ENCODE measurements around the gene CA5A. TPM values are rescaled to one million over a fixed set of nuclear protein-coding genes. Genes with fewer than 3 reads are reported as not detected.

CA5A gene
- total and polyA plus RNA-seq, 2 of the 13 experiments (the other 11 are each of a cell fraction or from before 2014, with no cell fraction given) = 66.8 to 106 TPM

- FAIRE-seq = no peak
- Histone ChIP-seq H3K4me1 (ENCODE audit: insufficient read depth, low read length) (peaks cover 64% of the 10 kb centered on the region), H3K27ac (ENCODE audit: extremely low read length, insufficient read depth, low read length) (no peak overlapping the region), H3K36me3 (replicated peaks in 1 of 2; ENCODE audit: control insufficient read depth in 1 of 2, insufficient read depth in 2 of 2, low read length in 2 of 2) (peaks cover 78 to 85% of the 10 kb centered on the region in 2 experiments), H4K20me1 (ENCODE audit: insufficient read depth, low read length) (peaks cover 20% of the 10 kb centered on the region; the same call in 1 of the 2 replicates), H3K4me2 (ENCODE audit: low read depth, low read length) (no peak overlapping the region), H3K9me3 (ENCODE audit: low read length) (no peaks in the 10 kb centered on the region), H3K79me2 (ENCODE audit: insufficient read depth, low read length) (peaks cover 37% of the 10 kb centered on the region), H2AFZ (ENCODE audit: low read length) (no peak overlapping the region), H3K4me3 (replicated peaks in 1 of 3; ENCODE audit: insufficient read depth in 1 of 3, low read depth in 2 of 3, low read length in 3 of 3) (no peak overlapping the region), H3K27me3 (ENCODE audit: control insufficient read depth in 1 of 2, insufficient read depth in 2 of 2, low read length in 2 of 2) (no peaks in the 10 kb centered on the region), H3K9ac (ENCODE audit: insufficient read depth, low read depth, low read length) (no peak overlapping the region)
- BruUV-seq (replicated peaks) = TSS peak; percentile 15
- 97% methylated on average over 31 of the region's 34 CpGs for WGBS (ENCODE audit: low lambda C conversion rate)
- POLR2A ChIA-PET = interaction anchor here (0.9 to 1.2 kb wide), 2 partner anchors 10 to 50 kb away, joined by 3 to 4 read pairs; no protein-coding TSS in a partner anchor
- no peak for DNase-seq (ENCODE audit: low spot score)
- in situ Hi-C loops (cut with HindIII; ENCODE audit: extremely low pct_ligation_motif_present, low pct_unique_long_range_greater_than_20kb) = no loop called here
- CTCF ChIA-PET (ENCODE audit: low intra/inter-chr PET ratio, low total read pairs) = no interaction called here
- ATAC-seq = no peak
- intact Hi-C loops (cut with micrococcal nuclease; ENCODE audit: unreplicated experiment) = no loop called here
- TF ChIP-seq PTBP1 (IDR thresholded peaks at IDR 0.05; ENCODE audit: low read depth, low read length, poor library complexity, severe bottlenecking) (peak; percentile 34), GRHL1 (CRISPR knock-in tag; conservative IDR thresholded peaks at IDR 0.05) (no peak), RXRA (CRISPR knock-in tag; IDR thresholded peaks at IDR 0.05) (peak; percentile 20; the same call in 1 of the 2 replicates), AGO1 (IDR thresholded peaks at IDR 0.05; ENCODE audit: low read depth, low read length, poor library complexity, severe bottlenecking) (peak; percentile 17), MXD1 (CRISPR knock-in tag; IDR thresholded peaks at IDR 0.05) (0 out of 2 replicates have a peak, but pooled peaks have one; percentile 14), POLR2G (IDR thresholded peaks at IDR 0.05; ENCODE audit: low read depth, low read length) (0 out of 2 replicates have a peak, but pooled peaks have one; percentile 11), AKAP8 (CRISPR knock-in tag; IDR thresholded peaks at IDR 0.05) (peak; percentile 36; the same call in 1 of the 2 replicates), ZNF883 (CRISPR knock-in tag; IDR thresholded peaks at IDR 0.05; ENCODE audit: not compliant biosample characterization) (no peak), ZNF598 (CRISPR knock-in tag; IDR thresholded peaks at IDR 0.05; ENCODE audit: borderline replicate concordance) (peak; percentile 59; the same call in 1 of the 2 replicates), ZNF547 (CRISPR knock-in tag; IDR thresholded peaks at IDR 0.05) (0 out of 2 replicates have a peak, but pooled peaks have one; percentile 34), ZBTB33 (CRISPR knock-in tag; IDR thresholded peaks at IDR 0.05) (peak; percentile 58; the same call in 1 of the 2 replicates), ZNF629 (CRISPR knock-in tag; conservative IDR thresholded peaks at IDR 0.05) (peak; percentile 83), ZNF687 (CRISPR knock-in tag; IDR thresholded peaks at IDR 0.05) (peak; percentile 42; the same call in 1 of the 2 replicates), ZSCAN30 (CRISPR knock-in tag; IDR thresholded peaks at IDR 0.05) (no peak)
Observed at GRCh38 chr16:87839542-87840270, 96.6 kb downstream of the CA5A start.
